SK-N-SH (cell line): Measurements from ENCODE around the gene LIN7C. TPM values are rescaled to one million over a fixed set of nuclear protein-coding genes. Genes with fewer than 3 reads are reported as not detected.

ENCODE experiments used
- CTCF ChIA-PET: fragments of 300-600, 350-600 bp; formaldehyde crosslinking; extraction: SDS; loops from one replicate; lab custom pipeline; 2021; lab: Yijun Ruan, JAX
- POLR2A ChIA-PET: fragments of 350-600 bp; sonication (Branson Sonifier 250); formaldehyde crosslinking; extraction: SDS; loops from one replicate; lab custom pipeline; 2020; ENCODE audit warnings: antibody characterized with exemption, inconsistent platforms; lab: Yijun Ruan, JAX
- DNase-seq: peaks from one replicate; pipeline ENCODE4 v3.0.0; 2012
- H2AFZ ChIP-seq: fragments of 200-600 bp; sonication (generic); 2 replicates; pipeline ENCODE4 v1.8.1; 2016; ENCODE audit warnings: antibody characterized with exemption, mild to moderate bottlenecking, low read depth
- H3F3A ChIP-seq: fragments of 200-600 bp; sonication (generic); replicated peaks from 2 replicates; pipeline ENCODE3; 2016; ENCODE audit warnings: antibody characterized with exemption, mild to moderate bottlenecking; ENCODE audit not compliant: insufficient read depth
- H3K27ac ChIP-seq, 2 experiments: fragments of 200-500 bp in 1 of 2; fragments of 200-600 bp in 1 of 2; sonication (Bioruptor generic) in 1 of 2; sonication (generic), shearing (Covaris generic) in 1 of 2; 2 replicates each; pipeline versions ENCODE4 v1.5.1 to v1.6.1; 2014 to 2016; ENCODE audit warnings: low read depth in 2 of 2, inconsistent platforms in 1 of 2, low read length in 1 of 2, mild to moderate bottlenecking in 1 of 2, mixed read lengths in 1 of 2
- H3K27me3 ChIP-seq: fragments of 200-600 bp; sonication (generic), shearing (Covaris generic); 2 replicates; pipeline ENCODE4 v1.6.1; 2016; ENCODE audit warnings: mixed run types; ENCODE audit not compliant: insufficient read depth
- H3K36me3 ChIP-seq, 2 experiments: fragments of 200-500 bp in 1 of 2; fragments of 200-600 bp in 1 of 2; sonication (Bioruptor generic) in 1 of 2; sonication (generic) in 1 of 2; replicated peaks in 1 of 2; 2 replicates each; pipeline versions ENCODE3 to v1.5.1; 2014 to 2016; ENCODE audit warnings: low read length in 1 of 2, mild to moderate bottlenecking in 1 of 2; ENCODE audit not compliant: insufficient read depth in 2 of 2, control insufficient read depth in 1 of 2
- H3K4me1 ChIP-seq, 2 experiments: fragments of 200-500 bp in 1 of 2; fragments of 200-600 bp in 1 of 2; sonication (Bioruptor generic) in 1 of 2; sonication (generic), shearing (Covaris generic) in 1 of 2; 2 replicates each; pipeline versions ENCODE4 v1.5.1 to v1.6.1; 2014 to 2016; ENCODE audit warnings: low read depth in 1 of 2, low read length in 1 of 2, mixed run types in 1 of 2; ENCODE audit not compliant: insufficient read depth in 2 of 2, control insufficient read depth in 1 of 2
- H3K4me2 ChIP-seq: fragments of 200-600 bp; sonication (generic), shearing (Covaris generic); 2 replicates; pipeline ENCODE4 v1.6.1; 2017; ENCODE audit warnings: mixed run types
- H3K4me3 ChIP-seq, 2 experiments: fragments of 200-500 bp in 1 of 2; fragments of 200-600 bp in 1 of 2; sonication (Bioruptor generic) in 1 of 2; sonication (generic), shearing (Covaris generic) in 1 of 2; 2 replicates each; pipeline versions ENCODE4 v1.5.1 to v1.8.1; 2014 to 2016; ENCODE audit warnings: low read depth in 2 of 2, inconsistent platforms in 1 of 2, low read length in 1 of 2, mild to moderate bottlenecking in 1 of 2, mixed read lengths in 1 of 2, moderate library complexity in 1 of 2
- H3K79me2 ChIP-seq: fragments of 200-600 bp; sonication (generic); 2 replicates; pipeline ENCODE4 v1.8.1; 2017; ENCODE audit warnings: mild to moderate bottlenecking; ENCODE audit not compliant: insufficient read depth
- H3K9ac ChIP-seq: fragments of 200-600 bp; sonication (generic); 2 replicates; pipeline ENCODE4 v1.6.1; 2017; ENCODE audit warnings: mixed run types
- H3K9me2 ChIP-seq: fragments of 200-600 bp; sonication (generic); 2 replicates; pipeline ENCODE4 v1.6.1; 2017; ENCODE audit warnings: mixed run types
- H3K9me3 ChIP-seq: fragments of 200-600 bp; sonication (generic); 2 replicates; pipeline ENCODE4 v1.6.1; 2017; ENCODE audit warnings: mixed run types, mild to moderate bottlenecking, moderate library complexity
- H4K20me1 ChIP-seq: fragments of 200-600 bp; sonication (generic); 2 replicates; pipeline ENCODE4 v1.6.1; 2017; ENCODE audit warnings: mild to moderate bottlenecking, mixed run types; ENCODE audit not compliant: insufficient read depth
- EP300 ChIP-seq, 2 experiments: IDR thresholded peaks; 2 replicates each; pipeline versions ENCODE4 v1.4.0 to v1.6.1; 2012; ENCODE audit warnings: borderline replicate concordance in 1 of 2, low read depth in 1 of 2, low read length in 1 of 2
- FOSL2 ChIP-seq: IDR thresholded peaks from 2 replicates; pipeline ENCODE4 v1.4.0; 2012; ENCODE audit warnings: low read depth, mild to moderate bottlenecking, moderate library complexity, borderline replicate concordance
- FOXJ3 ChIP-seq: sonication (generic); formaldehyde crosslinking; IDR thresholded peaks from 2 replicates; pipeline ENCODE4 v1.5.1; 2020; ENCODE audit warnings: mild to moderate bottlenecking, missing genetic modification reagents
- GATA2 ChIP-seq: sonication (generic); formaldehyde crosslinking; IDR thresholded peaks from 2 replicates; pipeline ENCODE4 v1.5.0; 2020; ENCODE audit warnings: mild to moderate bottlenecking, missing genetic modification reagents
- JUND ChIP-seq: IDR thresholded peaks from 2 replicates; pipeline ENCODE4 v1.4.0; 2012
- NFIC ChIP-seq: IDR thresholded peaks from 2 replicates; pipeline ENCODE4 v1.4.0; 2012; ENCODE audit warnings: borderline replicate concordance
- NRF1 ChIP-seq: IDR thresholded peaks from 2 replicates; pipeline ENCODE4 v1.6.1; 2012; ENCODE audit warnings: low read depth, mild to moderate bottlenecking, low read length
- POLR2AphosphoS5 ChIP-seq: IDR thresholded peaks from 2 replicates; pipeline ENCODE4 v1.6.1; 2012; ENCODE audit warnings: low read depth, low read length
- RCOR1 ChIP-seq: fragments of 150-350 bp; IDR thresholded peaks from 2 replicates; pipeline ENCODE4 v1.6.1; 2017; ENCODE audit warnings: antibody characterized with exemption, low read length
- REST ChIP-seq: IDR thresholded peaks from 2 replicates; pipeline ENCODE4 v1.6.1; 2012; ENCODE audit warnings: mild to moderate bottlenecking, low read depth, low read length, moderate library complexity
- RFX5 ChIP-seq: IDR thresholded peaks from 2 replicates; pipeline ENCODE4 v1.6.1; 2012; ENCODE audit warnings: mild to moderate bottlenecking, improper control_type of control experiment, low read length
- RXRA ChIP-seq: IDR thresholded peaks from 2 replicates; pipeline ENCODE4 v1.4.0; 2012; ENCODE audit warnings: low read depth, mild to moderate bottlenecking, borderline replicate concordance
- SIN3A ChIP-seq: IDR thresholded peaks from 2 replicates; pipeline ENCODE4 v1.6.1; 2012; ENCODE audit warnings: low read depth, mild to moderate bottlenecking, low read length, moderate library complexity, borderline replicate concordance
- SMC3 ChIP-seq: IDR thresholded peaks from 2 replicates; pipeline ENCODE4 v1.6.1; 2012; ENCODE audit warnings: low read depth, low read length, improper control_type of control experiment
- TAF1 ChIP-seq: IDR thresholded peaks from 2 replicates; pipeline ENCODE4 v1.6.1; 2012; ENCODE audit warnings: low read depth, mild to moderate bottlenecking, low read length, moderate library complexity, borderline replicate concordance
- TEAD4 ChIP-seq: IDR thresholded peaks from 2 replicates; pipeline ENCODE4 v1.4.0; 2012; ENCODE audit warnings: mild to moderate bottlenecking, borderline replicate concordance; ENCODE audit not compliant: insufficient read depth
- USF2 ChIP-seq: fragments of 150-350 bp; IDR thresholded peaks from 2 replicates; pipeline ENCODE4 v1.6.1; 2017; ENCODE audit warnings: antibody characterized with exemption, low read length, low read depth, borderline replicate concordance
- YY1 ChIP-seq: IDR thresholded peaks from 2 replicates; pipeline ENCODE4 v1.4.0; 2012; ENCODE audit warnings: low read depth, mild to moderate bottlenecking
- WGBS: methylation state at CpG from one replicate; pipeline ENCODE4 v1.1.6; 2017; ENCODE audit warnings: low lambda C conversion rate; 5-methylcytosine and 5-hydroxymethylcytosine counted together
- polyA plus RNA-seq, 3 experiments: library from polyadenylated mRNA; depleted of rRNA; stranded (reverse); fragments of >200 nt; gene quantifications; 2 replicates each; pipeline ENCODE4 v1.2.3, GENCODE V29; 2012
- TF ChIP-seq, protein P1 (sequence below): IDR thresholded peaks from 2 replicates; pipeline ENCODE4 v1.4.0; 2012; ENCODE audit warnings: low read depth, borderline replicate concordance
- TF ChIP-seq, protein P2 (sequence below): fragments of 200-600 bp; sonication (generic); IDR thresholded peaks from 2 replicates; pipeline ENCODE4 v1.6.1; 2017; ENCODE audit warnings: antibody characterized with exemption, mild to moderate bottlenecking, moderate library complexity
- TF ChIP-seq, protein P3 (sequence below): IDR thresholded peaks from 2 replicates; pipeline ENCODE4 v1.4.0; 2012; ENCODE audit warnings: low read depth

The LIN7C gene, protein sequence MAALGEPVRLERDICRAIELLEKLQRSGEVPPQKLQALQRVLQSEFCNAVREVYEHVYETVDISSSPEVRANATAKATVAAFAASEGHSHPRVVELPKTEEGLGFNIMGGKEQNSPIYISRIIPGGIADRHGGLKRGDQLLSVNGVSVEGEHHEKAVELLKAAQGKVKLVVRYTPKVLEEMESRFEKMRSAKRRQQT
- 7.3 and 11.0 TPM in 2 replicates for polyA plus RNA-seq (2012; rRNA removed)
- polyA plus RNA-seq (2012; cell fraction: cytosol; rRNA removed) = 13.7 and 16.3 TPM in 2 replicates
- polyA plus RNA-seq (2012; cell fraction: nucleus; rRNA removed) = 3.9 and 6.7 TPM in 2 replicates

- Histone ChIP-seq H3K36me3 (peaks cover 13 to 16% of the 10 kb centered on the region in 2 experiments), H2AFZ (peak within 1 kb of the TSS; percentile 88), H3K27ac (peak within 1 kb of the TSS; percentile 79 to 92), H3K4me1 (peaks cover 5 to 20% of the 10 kb centered on the region in 2 experiments; a peak in 3 of 4 replicates), H3F3A (no peaks in the 10 kb centered on the region), H3K9me2 (no peaks in the 10 kb centered on the region), H3K9ac (peak within 1 kb of the TSS; percentile 88), H3K4me3 (peak within 1 kb of the TSS; percentile 93 to 95), H3K79me2 (peaks cover 68% of the 10 kb centered on the region), H3K4me2 (peak within 1 kb of the TSS; percentile 90), H4K20me1 (no peaks in the 10 kb centered on the region), H3K27me3 (no peaks in the 10 kb centered on the region), H3K9me3 (no peaks in the 10 kb centered on the region)
- WGBS = 3% methylated on average over 31 of the region's 60 CpGs
- peak; percentile 93 for DNase-seq
- POLR2A ChIA-PET = interaction anchor here (0.6 kb wide), 2 partner anchors 8 to 192 kb away, joined by 3 to 4 read pairs; no protein-coding TSS in a partner anchor
- CTCF ChIA-PET = interaction anchor here (1.0 to 1.8 kb wide), 3 partner anchors 7 to 193 kb away, joined by 3 to 6 read pairs (median 3); no protein-coding TSS in a partner anchor
- no peak for TF ChIP-seq FOXJ3 (CRISPR knock-in tag)
- TF ChIP-seq JUND = no peak
- TF ChIP-seq SMC3 = no peak
- no peak for TF ChIP-seq RFX5
- TF ChIP-seq, protein P1, sequence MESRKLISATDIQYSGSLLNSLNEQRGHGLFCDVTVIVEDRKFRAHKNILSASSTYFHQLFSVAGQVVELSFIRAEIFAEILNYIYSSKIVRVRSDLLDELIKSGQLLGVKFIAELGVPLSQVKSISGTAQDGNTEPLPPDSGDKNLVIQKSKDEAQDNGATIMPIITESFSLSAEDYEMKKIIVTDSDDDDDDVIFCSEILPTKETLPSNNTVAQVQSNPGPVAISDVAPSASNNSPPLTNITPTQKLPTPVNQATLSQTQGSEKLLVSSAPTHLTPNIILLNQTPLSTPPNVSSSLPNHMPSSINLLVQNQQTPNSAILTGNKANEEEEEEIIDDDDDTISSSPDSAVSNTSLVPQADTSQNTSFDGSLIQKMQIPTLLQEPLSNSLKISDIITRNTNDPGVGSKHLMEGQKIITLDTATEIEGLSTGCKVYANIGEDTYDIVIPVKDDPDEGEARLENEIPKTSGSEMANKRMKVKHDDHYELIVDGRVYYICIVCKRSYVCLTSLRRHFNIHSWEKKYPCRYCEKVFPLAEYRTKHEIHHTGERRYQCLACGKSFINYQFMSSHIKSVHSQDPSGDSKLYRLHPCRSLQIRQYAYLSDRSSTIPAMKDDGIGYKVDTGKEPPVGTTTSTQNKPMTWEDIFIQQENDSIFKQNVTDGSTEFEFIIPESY = peak; percentile 98
- no peak for TF ChIP-seq NFIC
- peak; percentile 96 for TF ChIP-seq TAF1
- no peak; the same call in 1 of the 2 replicates for TF ChIP-seq REST
- no peak for TF ChIP-seq RXRA
- TF ChIP-seq TEAD4 = no peak
- TF ChIP-seq YY1 = peak; percentile 98
- no peak for TF ChIP-seq RCOR1
- TF ChIP-seq USF2 = no peak
- TF ChIP-seq NRF1 = no peak
- peak; percentile 98 for TF ChIP-seq POLR2AphosphoS5
- no peak for TF ChIP-seq FOSL2
- 0 out of 2 replicates have a peak, but pooled peaks have one; percentile 23 for TF ChIP-seq GATA2
- TF ChIP-seq, protein P2, sequence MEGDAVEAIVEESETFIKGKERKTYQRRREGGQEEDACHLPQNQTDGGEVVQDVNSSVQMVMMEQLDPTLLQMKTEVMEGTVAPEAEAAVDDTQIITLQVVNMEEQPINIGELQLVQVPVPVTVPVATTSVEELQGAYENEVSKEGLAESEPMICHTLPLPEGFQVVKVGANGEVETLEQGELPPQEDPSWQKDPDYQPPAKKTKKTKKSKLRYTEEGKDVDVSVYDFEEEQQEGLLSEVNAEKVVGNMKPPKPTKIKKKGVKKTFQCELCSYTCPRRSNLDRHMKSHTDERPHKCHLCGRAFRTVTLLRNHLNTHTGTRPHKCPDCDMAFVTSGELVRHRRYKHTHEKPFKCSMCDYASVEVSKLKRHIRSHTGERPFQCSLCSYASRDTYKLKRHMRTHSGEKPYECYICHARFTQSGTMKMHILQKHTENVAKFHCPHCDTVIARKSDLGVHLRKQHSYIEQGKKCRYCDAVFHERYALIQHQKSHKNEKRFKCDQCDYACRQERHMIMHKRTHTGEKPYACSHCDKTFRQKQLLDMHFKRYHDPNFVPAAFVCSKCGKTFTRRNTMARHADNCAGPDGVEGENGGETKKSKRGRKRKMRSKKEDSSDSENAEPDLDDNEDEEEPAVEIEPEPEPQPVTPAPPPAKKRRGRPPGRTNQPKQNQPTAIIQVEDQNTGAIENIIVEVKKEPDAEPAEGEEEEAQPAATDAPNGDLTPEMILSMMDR = no peak; the same call in 1 of the 2 replicates
- no peak for TF ChIP-seq EP300 (IDR thresholded peaks at IDR 0.05; ENCODE audit: borderline replicate concordance in 1 of 2, low read depth in 1 of 2, low read length in 1 of 2)
- TF ChIP-seq, protein P3, sequence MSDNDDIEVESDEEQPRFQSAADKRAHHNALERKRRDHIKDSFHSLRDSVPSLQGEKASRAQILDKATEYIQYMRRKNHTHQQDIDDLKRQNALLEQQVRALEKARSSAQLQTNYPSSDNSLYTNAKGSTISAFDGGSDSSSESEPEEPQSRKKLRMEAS = peak; percentile 56; the same call in 1 of the 2 replicates
- TF ChIP-seq SIN3A = peak; percentile 78; the same call in 1 of the 2 replicates
These were observed at the start of gene LIN7C for GRCh38 chr11:27506200-27507182. LIN7C (minus strand) TSS chr11:27506769; CDS start chr11:27506752, 17 bp downstream.
